Fibroblast of lung (primary cell): ENCODE results near the gene PCMT1. TPM values are rescaled to one million over a fixed set of nuclear protein-coding genes. Genes with fewer than 3 reads are reported as not detected.

Experiments used
- DNase-seq, 2 donors: peaks; one replicate each; pipeline versions ENCODE4 v3.0.0 to v3.0.0-alpha.2; 2010; ENCODE audit warnings: low read depth in 2 of 2
- H2AFZ ChIP-seq: 2 replicates; pipeline ENCODE4 v1.5.1; 2012; ENCODE audit warnings: low read length, control low read depth, inconsistent platforms
- H3K27ac ChIP-seq: 2 replicates; pipeline ENCODE4 v1.5.1; 2011; ENCODE audit warnings: low read length, control low read depth; ENCODE audit not compliant: insufficient read depth
- H3K27me3 ChIP-seq: 2 replicates; pipeline ENCODE4 v1.5.1; 2011; ENCODE audit warnings: mild to moderate bottlenecking, low read length; ENCODE audit not compliant: control insufficient read depth, insufficient read depth
- H3K36me3 ChIP-seq: 2 replicates; pipeline ENCODE4 v1.5.1; 2011; ENCODE audit warnings: low read length; ENCODE audit not compliant: control insufficient read depth, insufficient read depth
- H3K4me1 ChIP-seq: 2 replicates; pipeline ENCODE4 v1.5.1; 2011; ENCODE audit warnings: low read length; ENCODE audit not compliant: control insufficient read depth, insufficient read depth; ENCODE audit errors: extremely low read depth
- H3K4me2 ChIP-seq: 2 replicates; pipeline ENCODE4 v1.5.1; 2011; ENCODE audit warnings: low read length, control low read depth; ENCODE audit not compliant: insufficient read depth; ENCODE audit errors: extremely low read depth
- H3K4me3 ChIP-seq, 4 experiments: fragments of 200-600 bp in 1 of 4; sonication (generic) in 1 of 4; replicated peaks in 1 of 4; 2 replicates each; pipeline ENCODE4 v1.5.1; 2011 to 2016; ENCODE audit warnings: low read length in 4 of 4, low read depth in 3 of 4, mild to moderate bottlenecking in 3 of 4, control low read depth in 2 of 4, inconsistent platforms in 1 of 4, mixed read lengths in 1 of 4; ENCODE audit not compliant: insufficient read depth in 1 of 4; ENCODE audit errors: control extremely low read depth in 1 of 4
- H3K79me2 ChIP-seq: 2 replicates; pipeline ENCODE4 v1.5.1; 2012; ENCODE audit warnings: mild to moderate bottlenecking, low read length, inconsistent platforms; ENCODE audit not compliant: control insufficient read depth, insufficient read depth
- H3K9ac ChIP-seq: 2 replicates; pipeline ENCODE4 v1.5.1; 2011; ENCODE audit warnings: mild to moderate bottlenecking, low read length, control low read depth; ENCODE audit not compliant: insufficient read depth
- H3K9me3 ChIP-seq: 2 replicates; pipeline ENCODE4 v1.5.1; 2012; ENCODE audit warnings: low read depth, low read length; ENCODE audit not compliant: control insufficient read depth, insufficient read depth
- H4K20me1 ChIP-seq: 2 replicates; pipeline ENCODE4 v1.5.1; 2011; ENCODE audit warnings: low read length; ENCODE audit not compliant: control insufficient read depth, insufficient read depth; ENCODE audit errors: extremely low read depth
- CTCF ChIP-seq, 2 donors: IDR thresholded peaks in 1 of 2; conservative IDR thresholded peaks in 1 of 2; 1 replicate in 1 of 2; 2 replicates in 1 of 2; pipeline ENCODE4 v1.5.1; 2011 to 2012; ENCODE audit warnings: low read length in 2 of 2, control low read depth in 1 of 2, inconsistent platforms in 1 of 2, low read depth in 1 of 2, mild to moderate bottlenecking in 1 of 2
- EZH2 ChIP-seq: IDR thresholded peaks from 2 replicates; pipeline ENCODE4 v1.5.1; 2012; ENCODE audit warnings: low read length, control low read depth, mild to moderate bottlenecking; ENCODE audit errors: missing control alignments
- polyA plus RNA-seq, 2 donors: library from polyadenylated mRNA; depleted of rRNA in 1 of 2; stranded (reverse) in 1 of 2; unstranded in 1 of 2; fragments of >200 nt; gene quantifications; 2 replicates each; pipeline ENCODE4 v1.2.1, GENCODE V29; 2011 to 2012; ENCODE audit warnings: missing spikeins in 1 of 2
- total RNA-seq: library from RNA; depleted of rRNA; stranded (reverse); fragments of >200 nt; gene quantifications from 2 replicates; pipeline ENCODE4 v1.2.1, GENCODE V29; 2014

The PCMT1 gene
- total and polyA plus RNA-seq, 2 donors (not counting 1 experiment from before 2014, with no cell fraction given) = 81.3 to 172 TPM

GRCh38 chr6:149717588-149718458 is 31.7 kb upstream of the PCMT1 start, which contains the start of gene LATS1:
LATS1 (minus strand) TSS chr6:149718101; CDS start chr6:149702126, 15,975 bp downstream.
- Histone ChIP-seq H3K4me1 (no peaks in the 10 kb centered on the region), H3K4me3 (peak within 1 kb of the TSS; percentile 44 to 99 (median 86)), H3K9me3 (no peaks in the 10 kb centered on the region), H3K27ac (peak within 1 kb of the TSS; percentile 93), H3K36me3 (no peaks in the 10 kb centered on the region), H3K27me3 (no peaks in the 10 kb centered on the region), H3K4me2 (peak within 1 kb of the TSS; percentile 97), H2AFZ (peak within 1 kb of the TSS; percentile 95), H3K9ac (peak within 1 kb of the TSS; percentile 98), H4K20me1 (no peaks in the 10 kb centered on the region), H3K79me2 (peaks cover 50% of the 10 kb centered on the region)
- DNase-seq = peak; percentile 83 to 85
- TF ChIP-seq CTCF (conservative IDR thresholded peaks at IDR 0.05 in 1 of 2, IDR thresholded peaks at IDR 0.05 in 1 of 2; ENCODE audit: low read depth in 1 of 2, low read length in 2 of 2) (no peak), EZH2 (no peak)

GRCh38 chr6:149719531-149719930 is 30.0 kb upstream of the PCMT1 start:
- Histone ChIP-seq H4K20me1 (no peaks in the 10 kb centered on the region), H3K79me2 (peaks cover 34% of the 10 kb centered on the region), H3K27ac (no peak overlapping the region), H3K27me3 (no peaks in the 10 kb centered on the region), H3K4me1 (no peaks in the 10 kb centered on the region), H2AFZ (no peak overlapping the region), H3K4me2 (no peak overlapping the region), H3K9ac (no peak overlapping the region), H3K9me3 (no peaks in the 10 kb centered on the region), H3K4me3 (no peak overlapping the region), H3K36me3 (no peaks in the 10 kb centered on the region)
- TF ChIP-seq CTCF (conservative IDR thresholded peaks at IDR 0.05 in 1 of 2, IDR thresholded peaks at IDR 0.05 in 1 of 2; ENCODE audit: low read depth in 1 of 2, low read length in 2 of 2) = no peak
- TF ChIP-seq EZH2 = no peak
- no peak for DNase-seq

GRCh38 chr6:149723262-149723661 is 26.3 kb upstream of the PCMT1 start:
- Histone ChIP-seq H3K4me3 (no peak overlapping the region), H3K4me2 (no peak overlapping the region), H3K36me3 (peaks cover 2% of the 10 kb centered on the region), H3K4me1 (no peaks in the 10 kb centered on the region), H2AFZ (no peak overlapping the region), H3K79me2 (no peaks in the 10 kb centered on the region), H3K27ac (no peak overlapping the region), H3K27me3 (no peaks in the 10 kb centered on the region), H3K9ac (no peak overlapping the region), H4K20me1 (no peaks in the 10 kb centered on the region), H3K9me3 (no peaks in the 10 kb centered on the region)
- DNase-seq = no peak
- TF ChIP-seq EZH2 (no peak), CTCF (conservative IDR thresholded peaks at IDR 0.05 in 1 of 2, IDR thresholded peaks at IDR 0.05 in 1 of 2; ENCODE audit: low read depth in 1 of 2, low read length in 2 of 2) (no peak)
